Measurements from ENCODE around the gene CDK19.
A peak's percentile ranks its signal among the peaks of the same experiment; 100 is the strongest.

The CDK19 gene

DNA sequence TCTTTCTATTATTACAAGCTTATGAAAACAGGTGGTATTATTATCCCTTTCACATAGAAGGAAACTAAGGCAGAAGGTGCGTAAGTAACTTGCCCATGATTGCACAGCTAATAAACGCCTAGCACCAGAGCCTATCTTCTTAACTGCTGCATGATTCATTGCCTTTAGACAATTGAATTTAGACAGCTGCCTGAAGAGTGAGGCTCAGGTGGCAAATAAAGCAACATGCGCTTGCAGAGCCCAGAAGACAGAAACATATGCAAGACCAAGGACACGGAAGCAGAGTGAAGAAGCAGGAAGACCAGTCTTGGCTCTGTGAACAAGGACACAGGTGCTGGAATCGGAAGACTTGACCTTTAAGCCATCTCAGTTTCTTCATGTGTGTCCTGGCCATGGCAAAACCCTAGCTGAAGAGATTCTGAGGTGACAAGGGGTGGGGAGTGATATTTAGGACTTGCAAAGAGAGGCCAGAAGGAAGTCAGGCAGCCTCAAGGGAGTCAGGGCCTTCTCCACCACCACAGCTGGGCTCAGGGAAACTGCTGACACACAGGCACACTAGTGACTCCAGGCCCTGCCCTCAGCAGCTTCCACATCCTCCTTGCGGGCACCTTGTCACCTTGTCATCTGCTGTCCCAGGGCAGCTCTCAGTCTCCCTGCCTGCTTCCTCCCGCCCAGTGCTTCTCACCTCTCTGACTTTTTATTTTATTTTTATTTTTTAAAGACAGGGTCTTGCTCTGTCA is 247.1 kb downstream of the CDK19 start:
- peak; percentile 14 for DNase-seq

GRCh38 chr6:110566346-110567125 is 248.7 kb downstream of the CDK19 start:
- DNase-seq, result no peak

DNA sequence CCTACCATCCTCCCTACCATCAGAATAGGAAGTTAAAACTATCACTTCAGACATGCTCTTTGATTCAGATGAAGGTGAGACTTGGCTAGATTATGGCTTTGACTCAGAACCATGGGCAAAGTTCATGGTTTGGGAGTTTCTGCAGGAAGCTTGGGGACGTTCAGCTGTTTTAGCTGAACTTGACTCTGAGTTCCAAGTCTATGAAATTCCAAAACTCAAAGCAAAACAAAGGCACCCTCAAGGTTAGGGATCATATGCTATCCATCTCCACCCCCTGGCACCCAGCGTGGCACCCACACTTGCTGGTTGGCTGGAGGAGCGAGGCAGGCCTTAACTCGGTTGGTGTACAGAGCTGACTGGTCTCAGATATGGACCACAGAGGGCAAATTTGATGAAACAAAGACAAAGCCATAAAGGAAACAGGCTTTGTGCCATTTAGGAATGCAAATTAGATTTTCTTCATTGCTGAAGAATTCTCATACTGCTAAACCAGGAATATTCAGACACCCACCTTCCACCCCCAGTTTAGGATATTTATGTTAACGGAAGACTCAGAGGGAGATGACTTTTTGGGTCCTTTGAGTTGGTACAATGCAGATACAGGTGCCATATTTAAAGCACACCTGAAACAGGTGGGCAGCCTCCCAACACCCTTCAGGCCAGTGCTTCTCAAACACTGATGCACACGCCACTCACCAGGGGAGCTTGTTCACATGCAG is 250.4 kb downstream of the CDK19 start:
- DNase-seq, result no peak

GRCh38 chr6:110563711-110564110 is 251.6 kb downstream of the CDK19 start:
- DNase-seq, result no peak

- DNase-seq, result no peak
Observed at GRCh38 chr6:110562316-110562915, 252.9 kb downstream of the CDK19 start.

DNA sequence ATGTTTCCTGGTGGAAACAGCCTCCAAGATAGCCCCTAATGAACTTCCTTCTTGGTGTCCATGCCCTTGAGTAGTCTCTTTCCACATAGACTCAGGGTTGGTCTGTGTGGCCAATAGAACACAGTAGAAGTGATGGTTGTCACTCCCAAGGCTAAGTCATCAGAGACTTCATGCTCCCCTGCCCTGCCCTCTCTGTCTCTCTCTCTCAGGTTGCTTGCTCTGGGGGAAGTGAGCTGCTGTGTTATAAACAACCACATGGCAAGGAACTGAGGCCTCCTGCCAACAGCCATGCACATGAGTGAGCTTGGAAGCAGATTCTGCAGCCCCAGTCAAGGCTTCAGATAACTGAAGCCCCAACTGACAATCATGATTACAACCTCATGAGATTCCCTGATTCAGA is 253.6 kb downstream of the CDK19 start:
- DNase-seq, result no peak

DNA sequence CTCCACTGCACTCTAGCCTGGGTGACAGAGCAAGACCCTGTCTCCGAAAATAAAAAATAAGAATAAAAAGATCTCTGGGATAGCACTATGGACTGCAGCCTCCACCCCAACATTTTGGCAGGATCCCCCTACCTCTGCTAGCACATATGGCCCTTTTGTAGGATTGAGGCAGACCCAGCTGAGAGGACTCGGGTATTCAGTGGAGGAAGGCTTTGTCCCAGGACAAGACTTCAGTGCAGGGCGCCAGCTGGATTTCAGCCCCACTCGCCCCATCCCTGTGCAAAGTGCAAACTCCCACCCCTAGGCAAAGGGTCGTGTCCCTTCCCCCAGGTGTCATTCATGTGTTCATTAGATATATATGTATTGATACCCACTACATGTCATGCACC is 254.3 kb downstream of the CDK19 start:
- DNase-seq, result no peak

GRCh38 chr6:110560239-110561007 is 254.8 kb downstream of the CDK19 start:
- DNase-seq, result peak; percentile 34

All from CD4-positive, alpha-beta T cell treated with Interleukin-21 for 1 hour (primary cell).